Fibroblast of lung (primary cell): ENCODE data around the gene WDR75. TPM values are rescaled to one million over a fixed set of nuclear protein-coding genes. Genes with fewer than 3 reads are reported as not detected.

Experiments
- DNase-seq, 2 donors: peaks; one replicate each; pipeline versions ENCODE4 v3.0.0 to v3.0.0-alpha.2; 2010; ENCODE audit warnings: low read depth in 2 of 2
- H2AFZ ChIP-seq: 2 replicates; pipeline ENCODE4 v1.5.1; 2012; ENCODE audit warnings: low read length, control low read depth, inconsistent platforms
- H3K27ac ChIP-seq: 2 replicates; pipeline ENCODE4 v1.5.1; 2011; ENCODE audit warnings: low read length, control low read depth; ENCODE audit not compliant: insufficient read depth
- H3K27me3 ChIP-seq: 2 replicates; pipeline ENCODE4 v1.5.1; 2011; ENCODE audit warnings: mild to moderate bottlenecking, low read length; ENCODE audit not compliant: control insufficient read depth, insufficient read depth
- H3K36me3 ChIP-seq: 2 replicates; pipeline ENCODE4 v1.5.1; 2011; ENCODE audit warnings: low read length; ENCODE audit not compliant: control insufficient read depth, insufficient read depth
- H3K4me1 ChIP-seq: 2 replicates; pipeline ENCODE4 v1.5.1; 2011; ENCODE audit warnings: low read length; ENCODE audit not compliant: control insufficient read depth, insufficient read depth; ENCODE audit errors: extremely low read depth
- H3K4me2 ChIP-seq: 2 replicates; pipeline ENCODE4 v1.5.1; 2011; ENCODE audit warnings: low read length, control low read depth; ENCODE audit not compliant: insufficient read depth; ENCODE audit errors: extremely low read depth
- H3K4me3 ChIP-seq, 4 experiments: fragments of 200-600 bp in 1 of 4; sonication (generic) in 1 of 4; replicated peaks in 1 of 4; 2 replicates each; pipeline ENCODE4 v1.5.1; 2011 to 2016; ENCODE audit warnings: low read length in 4 of 4, low read depth in 3 of 4, mild to moderate bottlenecking in 3 of 4, control low read depth in 2 of 4, inconsistent platforms in 1 of 4, mixed read lengths in 1 of 4; ENCODE audit not compliant: insufficient read depth in 1 of 4; ENCODE audit errors: control extremely low read depth in 1 of 4
- H3K79me2 ChIP-seq: 2 replicates; pipeline ENCODE4 v1.5.1; 2012; ENCODE audit warnings: mild to moderate bottlenecking, low read length, inconsistent platforms; ENCODE audit not compliant: control insufficient read depth, insufficient read depth
- H3K9ac ChIP-seq: 2 replicates; pipeline ENCODE4 v1.5.1; 2011; ENCODE audit warnings: mild to moderate bottlenecking, low read length, control low read depth; ENCODE audit not compliant: insufficient read depth
- H3K9me3 ChIP-seq: 2 replicates; pipeline ENCODE4 v1.5.1; 2012; ENCODE audit warnings: low read depth, low read length; ENCODE audit not compliant: control insufficient read depth, insufficient read depth
- H4K20me1 ChIP-seq: 2 replicates; pipeline ENCODE4 v1.5.1; 2011; ENCODE audit warnings: low read length; ENCODE audit not compliant: control insufficient read depth, insufficient read depth; ENCODE audit errors: extremely low read depth
- CTCF ChIP-seq, 2 donors: IDR thresholded peaks in 1 of 2; conservative IDR thresholded peaks in 1 of 2; 1 replicate in 1 of 2; 2 replicates in 1 of 2; pipeline ENCODE4 v1.5.1; 2011 to 2012; ENCODE audit warnings: low read length in 2 of 2, control low read depth in 1 of 2, inconsistent platforms in 1 of 2, low read depth in 1 of 2, mild to moderate bottlenecking in 1 of 2
- EZH2 ChIP-seq: IDR thresholded peaks from 2 replicates; pipeline ENCODE4 v1.5.1; 2012; ENCODE audit warnings: low read length, control low read depth, mild to moderate bottlenecking; ENCODE audit errors: missing control alignments
- polyA plus RNA-seq, 2 donors: library from polyadenylated mRNA; depleted of rRNA in 1 of 2; stranded (reverse) in 1 of 2; unstranded in 1 of 2; fragments of >200 nt; gene quantifications; 2 replicates each; pipeline ENCODE4 v1.2.1, GENCODE V29; 2011 to 2012; ENCODE audit warnings: missing spikeins in 1 of 2
- total RNA-seq: library from RNA; depleted of rRNA; stranded (reverse); fragments of >200 nt; gene quantifications from 2 replicates; pipeline ENCODE4 v1.2.1, GENCODE V29; 2014

Gene WDR75
- total and polyA plus RNA-seq, 2 donors (not counting 1 experiment from before 2014, with no cell fraction given) = 33.9 to 54.0 TPM

GRCh38 chr2:189524746-189525145 is 83.5 kb downstream of the WDR75 start:
- H3K4me3 ChIP-seq = no peak overlapping the region
- H3K4me1 ChIP-seq = no peaks in the 10 kb centered on the region
- no peaks in the 10 kb centered on the region for H3K9me3 ChIP-seq
- H4K20me1 ChIP-seq = no peaks in the 10 kb centered on the region
- H3K27me3 ChIP-seq = no peaks in the 10 kb centered on the region
- TF ChIP-seq CTCF (conservative IDR thresholded peaks at IDR 0.05 in 1 of 2, IDR thresholded peaks at IDR 0.05 in 1 of 2; ENCODE audit: low read depth in 1 of 2, low read length in 2 of 2) (no peak), EZH2 (no peak)
- H3K79me2 ChIP-seq = no peaks in the 10 kb centered on the region
- no peaks in the 10 kb centered on the region for H3K36me3 ChIP-seq
- H2AFZ ChIP-seq = no peak overlapping the region
- H3K9ac ChIP-seq = no peak overlapping the region
- H3K4me2 ChIP-seq = no peak overlapping the region
- no peak overlapping the region for H3K27ac ChIP-seq
- no peak for DNase-seq

Other genes starting within 250 kb of the WDR75 start
- gene SLC40A1, start 139.3 kb downstream of the WDR75 start, total RNA-seq = 91.9 and 97.4 TPM in 2 replicates
- gene SLC40A1, start 139.3 kb downstream of the WDR75 start, polyA plus RNA-seq = 8.0 and 17.2 TPM in 2 replicates
- gene ASNSD1, start 220.0 kb downstream of the WDR75 start, total RNA-seq = 63.9 and 72.7 TPM in 2 replicates
- gene ASNSD1, start 220.0 kb downstream of the WDR75 start, polyA plus RNA-seq = 59.4 and 70.4 TPM in 2 replicates
- 10.5 and 11.7 TPM in 2 replicates for gene ANKAR, start 233.2 kb downstream of the WDR75 start, total RNA-seq
- 1.3 and 2.1 TPM in 2 replicates for gene ANKAR, start 233.2 kb downstream of the WDR75 start, polyA plus RNA-seq